GM12864 (cell line): ENCODE measurements around the gene TRPV4.

ENCODE experiments used
- DNase-seq: peaks from one replicate; pipeline ENCODE4 v3.0.0-alpha.2; 2011; ENCODE audit warnings: low read depth
- H3K4me3 ChIP-seq: 2 replicates; pipeline ENCODE4 v1.5.1; 2011; ENCODE audit warnings: mild to moderate bottlenecking, low read depth, low read length, control low read depth
- CTCF ChIP-seq: IDR thresholded peaks from 2 replicates; pipeline ENCODE4 v1.5.1; 2011; ENCODE audit warnings: low read depth, mild to moderate bottlenecking, moderate library complexity, low read length, control low read depth, inconsistent platforms; ENCODE audit errors: missing control alignments

Gene TRPV4

GRCh38 chr12:109735825-109736551 is 97.2 kb downstream of the TRPV4 start:
- DNase-seq = no peak
- H3K4me3 ChIP-seq = no peak overlapping the region
- TF ChIP-seq CTCF = no peak

GRCh38 chr12:109735051-109735521 is 98.1 kb downstream of the TRPV4 start:
- TF ChIP-seq CTCF = no peak

GRCh38 chr12:109734219-109735000 is 98.8 kb downstream of the TRPV4 start:
- no peak overlapping the region for H3K4me3 ChIP-seq
- no peak for TF ChIP-seq CTCF
- DNase-seq = no peak

More at GRCh38 chr12:109735051-109735521, 98.1 kb downstream of the TRPV4 start:
- H3K4me3 ChIP-seq = no peak overlapping the region
- DNase-seq = no peak
